Keratinocyte (primary cell): Measurements from ENCODE around the gene SPAG16. TPM values are rescaled to one million over a fixed set of nuclear protein-coding genes. Genes with fewer than 3 reads are reported as not detected.

Source experiments
- DNase-seq: peaks from one replicate; pipeline ENCODE4 v3.0.0-alpha.2; 2011; ENCODE audit warnings: low read depth, missing footprints, low spot score
- FAIRE-seq: peaks from 2 replicates; lab custom pipeline; 2011; peaks lifted over from hg19 to GRCh38; lab: Jason Lieb, UNC
- H2AFZ ChIP-seq: 2 replicates; pipeline ENCODE4 v1.6.0; 2012; ENCODE audit warnings: low read length, control low read depth, inconsistent platforms; ENCODE audit not compliant: control insufficient read depth
- H3K27ac ChIP-seq: 2 replicates; pipeline ENCODE4 v1.5.1; 2011; ENCODE audit warnings: low read length; ENCODE audit not compliant: control insufficient read depth, insufficient read depth
- H3K27me3 ChIP-seq: 3 replicates; pipeline ENCODE4 v1.6.0; 2011; ENCODE audit warnings: low read length; ENCODE audit not compliant: control insufficient read depth, insufficient read depth; ENCODE audit errors: extremely low read depth
- H3K36me3 ChIP-seq, 2 experiments: 2 replicates in 1 of 2; 3 replicates in 1 of 2; pipeline ENCODE4 v1.5.1; 2011; ENCODE audit warnings: low read length in 2 of 2, mild to moderate bottlenecking in 1 of 2; ENCODE audit not compliant: control insufficient read depth in 2 of 2, insufficient read depth in 2 of 2; ENCODE audit errors: extremely low read depth in 1 of 2
- H3K4me1 ChIP-seq: 3 replicates; pipeline ENCODE4 v1.5.1; 2011; ENCODE audit warnings: low read length; ENCODE audit not compliant: control insufficient read depth, insufficient read depth; ENCODE audit errors: extremely low read depth
- H3K4me2 ChIP-seq: 3 replicates; pipeline ENCODE4 v1.6.0; 2011; ENCODE audit warnings: low read depth, low read length; ENCODE audit not compliant: control insufficient read depth, insufficient read depth; ENCODE audit errors: extremely low read depth
- H3K4me3 ChIP-seq, 3 experiments: fragments of 200-600 bp in 1 of 3; sonication (generic) in 1 of 3; 2 replicates in 2 of 3; 3 replicates in 1 of 3; pipeline ENCODE4 v1.5.1; 2011 to 2016; ENCODE audit warnings: low read length in 3 of 3, mild to moderate bottlenecking in 3 of 3, control low read depth in 2 of 3, inconsistent platforms in 1 of 3, low read depth in 1 of 3, mixed read lengths in 1 of 3, mixed run types in 1 of 3, moderate library complexity in 1 of 3; ENCODE audit not compliant: control insufficient read depth in 2 of 3, insufficient read depth in 2 of 3; ENCODE audit errors: extremely low read depth in 1 of 3
- H3K79me2 ChIP-seq: 2 replicates; pipeline ENCODE4 v1.6.0; 2012; ENCODE audit warnings: low read length; ENCODE audit not compliant: control insufficient read depth, insufficient read depth
- H3K9ac ChIP-seq: 3 replicates; pipeline ENCODE4 v1.6.0; 2011; ENCODE audit warnings: low read length; ENCODE audit not compliant: control insufficient read depth, insufficient read depth; ENCODE audit errors: extremely low read depth
- H3K9me1 ChIP-seq: 3 replicates; pipeline ENCODE4 v1.6.0; 2011; ENCODE audit warnings: low read length; ENCODE audit not compliant: control insufficient read depth, insufficient read depth; ENCODE audit errors: extremely low read depth
- H3K9me3 ChIP-seq: 2 replicates; pipeline ENCODE4 v1.5.1; 2012; ENCODE audit warnings: low read depth, low read length; ENCODE audit not compliant: control insufficient read depth
- H4K20me1 ChIP-seq: 3 replicates; pipeline ENCODE4 v1.6.0; 2011; ENCODE audit warnings: low read length; ENCODE audit not compliant: control insufficient read depth, insufficient read depth; ENCODE audit errors: extremely low read depth
- CTCF ChIP-seq, 3 experiments: IDR thresholded peaks in 1 of 3; conservative IDR thresholded peaks in 1 of 3; optimal IDR thresholded peaks in 1 of 3; 2 replicates in 2 of 3; 3 replicates in 1 of 3; pipeline versions ENCODE3 to v1.5.1; 2011; ENCODE audit warnings: low read length in 3 of 3, mild to moderate bottlenecking in 3 of 3, moderate library complexity in 2 of 3, control low read depth in 1 of 3, inconsistent platforms in 1 of 3; ENCODE audit not compliant: insufficient read depth in 2 of 3; ENCODE audit errors: extremely low read depth in 1 of 3
- EZH2 ChIP-seq: IDR thresholded peaks from one replicate; pipeline ENCODE4 v1.6.1; 2012; ENCODE audit warnings: inconsistent platforms, mild to moderate bottlenecking, low read length, moderate library complexity
- dilution Hi-C: fragments of 300-500 bp; cut with MboI; formaldehyde crosslinking; loops from one replicate; pipeline ENCODE4 v1.7.0; 2020; ENCODE audit warnings: low sequenced_read_pairs; ENCODE audit not compliant: extremely low pct_ligation_motif_present
- polyA plus RNA-seq, 5 experiments: library from polyadenylated mRNA; depleted of rRNA in 3 of 5; stranded (reverse) in 3 of 5; stranded (forward) in 1 of 5; unstranded in 1 of 5; fragments of >200 nt; gene quantifications; 1 replicate in 1 of 5; 2 replicates in 3 of 5; 3 replicates in 1 of 5; pipeline versions ENCODE4 v1.2.1 to v1.2.3, GENCODE V29; 2011 to 2012; ENCODE audit warnings: missing spikeins in 2 of 5, low read depth in 1 of 5, low replicate concordance in 1 of 5

Gene SPAG16
- polyA plus RNA-seq, 1 donor (not counting 4 experiments of a cell fraction or from before 2014, with no cell fraction given): 19.6 TPM

- no peak overlapping the region for H3K27ac ChIP-seq
- H3K4me2 ChIP-seq: no peak overlapping the region
- DNase-seq (no peak), FAIRE-seq (no peak)
- TF ChIP-seq EZH2 (no peak), CTCF (optimal IDR thresholded peaks at IDR 0.05 in 1 of 3, IDR thresholded peaks at IDR 0.05 in 1 of 3, conservative IDR thresholded peaks at IDR 0.05 in 1 of 3; ENCODE audit: extremely low read depth in 1 of 3, insufficient read depth in 2 of 3, low read length in 3 of 3) (no peak)
- no peak overlapping the region for H3K4me3 ChIP-seq
- dilution Hi-C loops: no loop called here
- H3K9ac ChIP-seq: no peak overlapping the region
- no peaks in the 10 kb centered on the region for H3K9me1 ChIP-seq
- H4K20me1 ChIP-seq: no peaks in the 10 kb centered on the region
- H3K79me2 ChIP-seq: no peaks in the 10 kb centered on the region
- no peaks in the 10 kb centered on the region for H3K9me3 ChIP-seq
- H3K4me1 ChIP-seq: no peaks in the 10 kb centered on the region
- no peaks in the 10 kb centered on the region for H3K27me3 ChIP-seq
- no peaks in the 10 kb centered on the region for H3K36me3 ChIP-seq
- H2AFZ ChIP-seq: no peak overlapping the region
Measured at GRCh38 chr2:213763354-213763753, 479.1 kb downstream of the SPAG16 start.

DNA sequence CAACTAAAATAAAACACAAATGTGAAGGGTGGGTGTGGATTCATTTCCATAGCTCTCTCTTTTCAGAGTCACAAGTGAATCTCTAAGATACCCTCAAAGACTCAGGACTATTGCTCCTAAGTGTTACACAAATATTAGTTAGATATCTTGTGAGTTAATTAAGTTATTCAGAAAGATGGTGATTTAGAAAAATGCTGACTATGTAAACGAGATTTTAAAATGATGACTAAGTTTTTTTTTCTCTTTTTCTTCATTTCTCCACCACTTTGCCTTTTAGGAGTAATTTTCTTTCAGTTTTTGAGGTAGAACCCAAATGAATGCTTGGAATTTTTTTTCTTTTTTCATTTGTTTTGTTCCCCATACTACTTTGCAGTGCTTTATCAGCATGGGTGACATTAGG lies 479.7 kb downstream of the SPAG16 start:
- DNase-seq (no peak), FAIRE-seq (no peak)
- Histone ChIP-seq H2AFZ (no peak overlapping the region), H3K9ac (no peak overlapping the region), H3K4me3 (no peak overlapping the region), H3K9me3 (no peaks in the 10 kb centered on the region), H3K36me3 (no peaks in the 10 kb centered on the region), H3K9me1 (no peaks in the 10 kb centered on the region), H3K4me2 (no peak overlapping the region), H3K27ac (no peak overlapping the region), H3K27me3 (no peaks in the 10 kb centered on the region), H4K20me1 (no peaks in the 10 kb centered on the region), H3K79me2 (no peaks in the 10 kb centered on the region), H3K4me1 (no peaks in the 10 kb centered on the region)
- TF ChIP-seq CTCF (optimal IDR thresholded peaks at IDR 0.05 in 1 of 3, IDR thresholded peaks at IDR 0.05 in 1 of 3, conservative IDR thresholded peaks at IDR 0.05 in 1 of 3; ENCODE audit: extremely low read depth in 1 of 3, insufficient read depth in 2 of 3, low read length in 3 of 3) (no peak), EZH2 (no peak)
- dilution Hi-C loops: no loop called here
